GM19351 (cell line): ENCODE results near the gene LDHAL6A.
A peak's percentile ranks its signal among the peaks of the same experiment; 100 is the strongest.
"Not testable (repeated sequence)": the region's sequence is repeated elsewhere in the genome, so short reads cannot be mapped to it uniquely, and the experiment has no call there.

Experiments
- ATAC-seq: cut with Tn5 transposase; IDR thresholded peaks from one replicate; pipeline ENCODE4 v1.9.1; 2021; ENCODE audit warnings: mild to moderate bottlenecking, moderate library complexity; ENCODE audit not compliant: unreplicated experiment

The LDHAL6A gene

DNA sequence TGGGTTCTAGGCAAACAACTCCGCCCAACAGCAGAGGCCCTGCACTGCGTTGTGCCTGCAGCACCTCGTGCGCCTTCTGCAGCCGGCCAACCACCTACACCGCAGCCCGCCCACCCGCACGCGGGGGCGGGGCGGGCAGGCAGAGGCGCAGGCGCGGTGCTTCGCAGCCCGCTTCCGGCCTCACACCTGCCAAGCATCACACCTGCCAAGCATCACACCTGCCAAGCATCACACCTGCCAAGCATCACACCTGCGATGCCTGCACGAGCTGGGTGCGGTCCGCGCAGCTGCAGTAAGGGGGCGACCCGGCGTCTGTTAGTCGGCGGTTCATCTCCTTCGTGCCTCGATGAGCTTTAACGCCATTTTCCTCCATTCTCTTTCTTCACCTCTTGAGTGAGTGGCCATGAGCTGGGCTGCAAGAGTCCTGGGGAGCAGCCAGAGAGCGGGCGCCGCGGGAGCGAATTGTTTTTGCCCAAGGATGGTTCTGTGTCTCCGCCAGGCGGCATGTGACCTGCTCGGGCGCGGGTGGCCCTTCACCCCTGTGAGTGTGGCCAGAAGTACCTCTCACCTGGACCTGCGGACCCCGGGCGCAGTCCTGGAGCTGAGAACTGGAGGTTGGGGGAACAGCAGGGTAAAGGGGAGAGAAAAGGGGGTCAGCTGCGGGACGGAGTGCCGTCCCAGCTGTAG lies at the start of gene LDHAL6A:
Gene LDHAL6A, plus strand, starts transcription at position 171 of the 687 bp plus-strand sequence. CDS start 825 bp downstream, outside the sequence.
- ATAC-seq: no peak

DNA sequence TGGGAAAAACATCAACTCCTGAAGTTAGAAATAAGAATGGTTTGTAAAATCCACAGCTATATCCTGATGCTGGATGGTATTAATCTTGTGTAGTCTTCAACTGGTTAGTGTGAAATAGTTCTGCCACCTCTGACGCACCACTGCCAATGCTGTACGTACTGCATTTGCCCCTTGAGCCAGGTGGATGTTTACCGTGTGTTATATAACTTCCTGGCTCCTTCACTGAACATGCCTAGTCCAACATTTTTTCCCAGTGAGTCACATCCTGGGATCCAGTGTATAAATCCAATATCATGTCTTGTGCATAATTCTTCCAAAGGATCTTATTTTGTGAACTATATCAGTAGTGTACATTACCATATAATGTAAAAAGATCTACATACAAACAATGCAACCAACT lies 48.3 kb upstream of the LDHAL6A start:
- ATAC-seq: not testable (repeated sequence)

DNA sequence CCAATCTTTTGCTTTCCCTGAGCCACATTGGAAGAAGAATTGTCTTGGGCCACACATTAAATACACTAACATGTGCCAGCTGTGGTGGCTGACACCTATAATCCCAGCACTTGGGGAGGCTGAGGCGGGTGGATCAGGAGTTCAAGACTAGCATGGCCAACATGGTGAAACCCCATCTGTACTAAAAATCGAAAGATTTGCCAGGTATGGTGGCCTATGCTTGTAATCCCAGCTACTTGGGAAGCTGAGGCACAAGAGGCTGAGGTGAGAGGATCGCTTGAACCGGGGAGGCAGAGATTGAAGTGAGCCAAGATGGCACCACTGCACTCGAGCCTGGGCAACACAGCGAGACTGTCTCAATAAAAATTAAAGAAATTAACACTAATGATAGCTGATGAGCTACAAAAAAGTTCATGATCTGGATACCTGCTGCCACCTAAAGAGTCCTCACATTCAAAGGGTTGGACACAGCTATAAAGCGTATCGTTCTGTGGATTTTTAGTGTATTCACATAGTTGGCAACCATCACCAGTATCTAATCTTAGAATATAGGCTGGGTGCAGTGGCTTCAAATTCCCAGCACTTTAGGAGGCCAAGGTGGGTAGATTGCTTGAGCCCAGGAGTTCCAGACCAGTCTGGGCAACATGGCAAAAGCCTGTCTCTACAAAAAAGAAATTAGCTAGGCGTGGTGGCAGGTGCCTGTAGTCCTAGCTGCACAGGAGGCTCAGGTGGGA lies 46.9 kb upstream of the LDHAL6A start:
- ATAC-seq: no peak

DNA sequence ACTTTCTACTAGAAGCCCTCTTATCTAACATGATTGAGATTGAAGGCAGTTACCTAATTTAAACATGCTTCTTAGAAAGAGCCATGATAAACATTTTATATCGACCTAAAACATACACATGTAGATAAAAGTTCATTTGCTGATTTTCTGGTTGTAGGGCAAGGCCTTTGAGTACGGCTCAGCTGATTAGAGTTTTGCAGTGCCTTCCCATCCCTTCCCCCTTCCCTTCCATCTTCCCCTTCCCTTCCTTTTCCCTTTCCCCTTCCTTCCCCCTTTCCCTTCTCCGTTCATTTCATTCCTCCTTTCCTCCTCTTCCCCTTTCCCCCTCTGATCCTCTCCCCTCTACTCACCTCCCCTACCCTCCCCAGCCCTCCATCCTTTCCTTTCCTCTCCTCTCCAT lies 39.2 kb upstream of the LDHAL6A start:
- no peak for ATAC-seq

DNA sequence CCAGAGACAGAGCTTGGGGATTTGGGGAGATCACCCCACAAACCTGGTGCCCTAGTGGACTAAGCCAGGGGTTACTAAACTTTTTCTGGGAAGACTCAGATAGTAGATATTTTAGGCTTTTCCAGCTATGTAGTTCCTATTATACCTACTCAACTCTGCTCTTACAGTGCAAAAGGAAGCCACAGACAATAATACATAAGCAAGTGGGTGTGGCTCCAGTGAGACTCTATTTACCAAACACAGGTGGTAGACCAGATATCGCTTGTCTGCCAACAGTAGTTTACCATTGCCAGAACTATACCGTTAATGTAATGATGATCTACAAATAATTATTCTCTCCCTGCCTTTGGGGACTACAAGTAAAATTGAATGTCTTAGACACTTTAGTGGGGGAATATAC lies 36.6 kb upstream of the LDHAL6A start:
- ATAC-seq: no peak

DNA sequence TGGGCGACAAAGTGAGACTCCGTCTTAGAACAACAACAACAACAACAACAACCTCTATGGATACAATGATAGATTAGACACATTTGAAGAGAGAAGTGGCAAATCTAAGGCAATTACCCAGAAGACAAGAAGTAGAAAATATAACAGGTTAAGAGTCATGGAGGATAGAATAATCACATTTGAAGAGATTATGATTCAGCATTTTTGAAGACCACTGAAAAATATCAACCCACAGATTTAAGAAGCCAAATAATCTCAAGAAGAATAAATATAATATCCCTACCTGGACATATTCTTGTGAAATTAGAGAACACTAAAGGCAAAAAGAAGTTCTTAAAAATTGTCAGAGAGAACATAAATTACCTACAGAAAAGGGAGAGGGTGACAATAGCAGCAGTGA lies 35.6 kb upstream of the LDHAL6A start:
- no peak for ATAC-seq

DNA sequence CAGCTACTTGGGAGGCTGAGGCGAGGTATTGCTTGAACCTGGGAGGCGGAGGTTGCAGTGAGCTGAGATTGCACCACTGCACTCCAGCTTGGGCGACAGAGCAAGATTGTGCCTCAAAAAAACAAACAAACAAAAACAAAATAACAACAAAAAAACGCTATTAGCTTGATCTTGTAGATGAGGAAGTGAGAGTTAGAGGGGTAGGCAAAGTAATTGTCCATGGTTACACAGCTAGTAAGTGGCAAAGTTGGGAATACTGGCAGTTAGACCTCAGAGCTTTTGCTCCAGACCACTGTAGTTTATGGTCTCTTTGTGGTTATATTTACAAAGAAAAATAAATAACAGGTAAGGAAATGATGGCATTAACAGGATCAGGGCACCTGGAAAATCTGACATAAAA lies 28.4 kb upstream of the LDHAL6A start:
- ATAC-seq: no peak

DNA sequence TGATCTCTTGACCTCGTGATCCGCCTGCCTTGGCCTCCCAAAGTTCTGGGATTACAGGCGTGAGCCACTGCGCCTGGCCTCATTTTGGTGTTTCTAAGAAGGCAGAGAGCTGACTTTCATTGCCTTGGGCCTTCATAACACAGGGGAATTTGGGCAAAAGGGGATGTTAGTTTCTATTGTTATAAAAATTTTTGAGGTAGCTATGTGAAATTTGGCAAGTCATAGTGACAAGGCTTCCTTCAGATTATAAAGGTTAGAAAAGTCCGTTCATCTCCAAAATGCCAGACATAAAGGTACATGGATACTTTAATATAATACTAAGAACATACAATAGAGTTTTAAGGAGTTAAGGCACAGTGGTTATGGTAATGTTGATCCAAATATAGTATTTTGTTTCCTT lies 26.3 kb upstream of the LDHAL6A start:
- ATAC-seq: no peak

DNA sequence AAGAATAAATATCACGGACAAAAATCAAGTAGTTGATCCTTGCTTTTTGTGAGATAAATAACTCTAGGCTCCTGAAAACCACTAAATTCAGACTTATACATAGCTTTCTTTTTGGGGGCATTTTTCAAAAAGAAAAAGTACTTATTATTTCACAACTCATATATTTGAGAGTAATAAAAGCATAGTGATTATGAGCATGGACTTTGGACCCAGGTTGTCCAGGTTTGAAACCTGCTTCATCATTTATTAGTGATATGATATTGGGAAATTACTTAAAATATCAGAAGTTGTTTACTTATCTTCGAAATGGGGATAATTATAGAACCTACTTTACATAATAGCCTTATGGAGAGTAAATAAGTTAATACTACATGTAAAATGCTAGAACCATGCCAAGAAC lies 17.0 kb upstream of the LDHAL6A start:
- no peak for ATAC-seq

DNA sequence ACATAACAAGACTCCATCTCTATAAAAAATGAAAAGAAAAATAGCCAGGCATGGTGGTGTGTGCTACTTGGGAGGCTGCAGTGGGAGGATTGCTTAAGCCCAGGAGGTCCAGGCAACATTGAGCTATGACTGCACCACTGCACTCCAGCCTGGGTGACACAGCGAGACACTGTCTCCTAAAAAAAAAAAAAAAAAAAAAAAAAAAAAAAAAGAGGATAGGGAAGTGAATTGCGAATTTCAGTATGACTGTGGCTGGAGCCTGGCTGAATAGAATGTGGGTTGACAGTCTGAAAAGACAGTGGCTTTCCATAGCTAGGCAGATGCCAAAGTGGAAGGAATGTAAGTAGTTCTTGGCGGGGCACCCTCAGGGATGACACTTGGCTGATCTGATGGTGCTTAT lies 6.4 kb upstream of the LDHAL6A start:
- no peak for ATAC-seq

DNA sequence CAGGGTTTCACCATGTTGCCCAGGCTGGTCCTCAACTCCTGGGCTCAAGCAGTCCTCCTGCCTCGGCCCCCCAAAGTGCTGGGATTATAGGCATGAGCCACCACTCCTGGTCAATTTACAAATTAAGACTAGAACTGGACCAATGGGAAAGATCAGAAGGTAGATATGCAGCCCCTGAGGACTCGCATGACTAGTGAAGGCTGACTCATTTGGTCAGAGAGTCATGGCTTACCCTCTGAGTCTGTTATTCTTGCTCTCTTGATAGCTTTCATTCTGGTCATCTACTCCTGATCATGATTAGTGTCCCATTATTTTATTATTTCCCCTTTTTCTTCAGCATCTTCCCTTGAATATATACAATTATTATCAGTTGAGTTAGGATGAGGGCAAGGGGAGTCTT lies 2.7 kb upstream of the LDHAL6A start:
- no peak for ATAC-seq

DNA sequence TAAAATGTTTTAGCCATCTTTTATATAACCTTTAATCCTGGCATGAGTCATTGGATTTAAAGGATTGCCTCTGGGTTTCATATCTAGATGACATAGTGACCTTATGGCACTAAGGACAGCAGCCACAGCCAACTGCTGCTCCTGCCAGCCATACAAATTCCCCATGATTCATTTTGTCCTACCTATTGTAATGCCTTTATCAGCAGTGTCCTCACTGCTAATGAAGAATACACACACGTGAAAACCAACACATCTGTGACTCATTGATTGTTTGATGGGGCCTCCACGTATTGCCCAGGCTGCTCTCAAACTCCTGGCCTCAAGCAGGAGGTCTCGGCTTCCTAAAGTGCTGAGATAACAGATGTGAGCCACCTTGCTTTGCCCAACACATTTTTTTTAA lies 1.8 kb downstream of the LDHAL6A start:
- ATAC-seq: no peak

DNA sequence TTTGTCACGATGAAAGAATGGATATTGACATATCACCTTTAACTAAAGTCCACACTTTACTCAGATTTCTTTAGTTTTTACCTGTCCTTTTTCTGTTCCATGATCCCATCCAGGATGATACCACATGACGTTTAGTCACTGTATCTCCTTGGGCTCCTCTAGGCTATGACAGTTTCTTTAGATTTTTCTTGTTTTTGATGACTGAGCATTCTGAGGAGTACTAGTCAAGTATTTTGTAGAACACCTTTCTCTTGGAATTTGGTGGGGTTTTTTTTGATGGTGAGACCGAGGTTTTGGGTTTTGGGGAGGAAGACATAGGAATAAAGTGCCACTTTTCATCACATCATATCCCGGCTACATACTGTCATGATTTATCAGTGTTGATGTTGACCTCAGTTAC lies 4.0 kb downstream of the LDHAL6A start:
- ATAC-seq: no peak

DNA sequence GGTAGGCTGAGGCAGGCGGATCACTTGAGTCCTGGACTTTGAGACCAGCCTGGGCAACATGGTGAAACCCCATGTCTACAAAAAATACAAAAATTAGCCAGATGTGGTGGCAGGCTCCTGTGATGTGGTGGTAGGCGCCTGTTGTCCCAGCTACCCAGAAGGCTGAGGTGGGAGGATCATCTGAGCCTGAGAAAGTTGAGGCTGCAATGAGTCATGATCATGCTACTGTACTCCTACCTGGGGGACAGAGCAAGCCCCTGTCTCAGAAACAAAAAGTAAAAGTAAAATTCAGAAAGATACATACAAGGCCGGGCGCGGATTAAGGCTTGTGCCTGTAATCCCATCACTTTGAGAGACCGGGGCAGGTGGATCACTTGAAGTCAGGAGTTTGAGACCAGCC lies 6.3 kb downstream of the LDHAL6A start:
- no peak for ATAC-seq

DNA sequence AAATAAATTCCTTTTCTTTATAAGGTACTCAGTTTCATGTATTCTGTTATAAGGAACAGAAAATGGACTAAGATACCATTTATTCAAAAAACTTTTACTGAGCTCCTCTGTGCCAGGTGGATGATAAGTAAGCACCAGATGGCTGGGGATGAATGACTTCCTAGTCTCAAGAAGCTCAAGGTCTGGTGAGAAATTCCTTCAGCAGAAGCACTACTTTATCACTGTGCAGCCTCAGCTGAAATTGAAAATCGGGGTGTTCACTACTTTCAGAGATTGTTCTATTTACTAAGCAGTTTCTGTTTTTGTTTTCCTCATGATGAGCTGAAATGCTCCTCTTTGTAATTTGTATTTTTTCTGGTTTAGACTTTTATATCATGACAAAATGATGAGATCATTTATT lies 7.8 kb downstream of the LDHAL6A start:
- no peak for ATAC-seq

DNA sequence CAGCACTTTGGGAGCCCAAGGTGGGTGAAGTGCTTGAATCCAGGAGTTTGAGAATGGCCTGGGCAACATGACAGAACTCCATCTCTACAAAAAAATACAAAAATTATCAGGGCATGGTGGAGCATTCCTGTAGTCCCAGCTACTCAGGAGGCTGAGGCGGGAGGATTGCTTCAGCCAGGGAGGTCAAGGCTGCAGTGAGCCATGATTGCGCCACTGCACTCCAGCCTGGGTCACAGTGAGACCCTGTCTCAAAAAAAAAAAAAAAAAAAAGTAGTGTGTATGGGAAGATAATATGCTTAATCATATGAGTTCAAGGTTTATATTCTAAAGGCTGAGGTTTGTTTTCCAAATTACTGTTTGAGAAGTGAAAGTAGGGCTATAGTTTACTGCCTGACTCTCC lies 10.7 kb downstream of the LDHAL6A start:
- no peak for ATAC-seq

DNA sequence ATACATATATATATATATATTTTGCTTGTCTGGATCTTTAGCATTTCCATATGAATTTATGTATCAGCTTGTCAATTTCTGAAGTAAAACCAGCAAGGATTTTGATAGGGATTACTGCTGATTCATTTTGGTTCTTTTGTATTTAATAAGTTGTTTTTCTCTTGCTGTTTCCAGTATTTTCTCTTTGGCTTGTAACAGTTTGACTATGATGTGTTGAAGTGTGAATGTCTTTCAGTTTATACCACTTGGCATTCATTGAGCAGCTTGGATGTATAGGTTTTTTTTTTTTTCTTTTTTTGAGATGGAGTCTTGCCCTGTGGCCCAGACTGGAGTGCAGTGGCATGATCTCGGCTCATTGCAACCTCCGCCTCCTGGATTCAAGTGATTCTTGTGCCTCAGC lies 12.4 kb downstream of the LDHAL6A start:
- no peak for ATAC-seq

DNA sequence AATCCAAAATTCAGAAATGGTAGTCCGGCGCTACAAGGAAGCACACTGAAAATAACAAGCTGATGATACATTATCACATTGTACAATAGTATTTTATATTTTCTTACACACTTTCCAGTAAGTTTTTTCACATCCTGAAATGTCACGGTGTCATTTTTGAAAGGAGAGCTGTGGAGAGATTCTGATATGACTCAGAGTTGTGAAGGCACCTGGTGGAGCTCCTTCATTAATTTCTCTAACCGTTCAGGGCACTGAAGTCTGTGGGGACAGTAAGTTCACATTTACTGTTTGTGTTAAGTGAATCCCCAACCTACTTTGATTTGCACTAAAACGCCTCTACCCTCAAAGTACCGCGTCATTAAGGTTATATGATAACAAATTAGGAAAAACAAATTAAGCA lies 13.3 kb downstream of the LDHAL6A start:
- peak; percentile 66 for ATAC-seq

DNA sequence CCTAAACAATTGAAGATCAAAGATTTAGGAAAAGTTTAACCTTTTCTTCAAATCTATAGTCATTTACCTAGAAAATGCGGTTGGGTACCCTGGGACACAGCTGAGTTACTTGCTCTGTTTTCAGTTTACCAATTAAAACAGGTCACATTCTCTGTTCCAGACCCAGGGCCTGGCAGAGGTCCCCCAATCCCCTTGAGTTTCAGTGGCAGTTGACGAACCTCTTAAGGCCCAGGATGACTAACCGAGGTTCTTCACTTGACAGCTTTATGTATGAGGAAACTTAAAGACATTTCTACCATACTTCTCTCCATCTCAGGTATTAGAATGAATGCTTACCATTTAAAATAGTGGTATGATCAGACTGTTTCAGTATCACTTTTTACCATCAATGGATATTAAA lies 16.3 kb downstream of the LDHAL6A start:
- ATAC-seq: peak; percentile 61

DNA sequence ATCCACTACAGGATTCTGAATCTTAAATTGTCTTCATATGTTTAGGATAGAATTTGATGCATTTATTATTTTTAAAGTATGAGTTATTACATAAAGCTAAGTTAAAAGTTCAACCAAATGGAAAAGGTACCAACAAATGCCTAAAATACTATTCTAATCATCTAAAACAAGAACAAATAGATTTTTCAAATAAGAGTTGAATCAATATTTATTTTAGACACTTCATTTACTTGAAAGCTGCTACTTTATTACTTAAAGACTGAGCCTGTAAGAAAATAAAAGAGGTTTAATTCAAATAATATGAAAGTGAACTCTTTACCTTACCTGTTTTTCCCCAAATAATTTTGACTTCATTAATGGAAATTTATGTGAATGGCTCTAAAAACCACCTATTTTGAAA lies 16.9 kb downstream of the LDHAL6A start:
- ATAC-seq: no peak

DNA sequence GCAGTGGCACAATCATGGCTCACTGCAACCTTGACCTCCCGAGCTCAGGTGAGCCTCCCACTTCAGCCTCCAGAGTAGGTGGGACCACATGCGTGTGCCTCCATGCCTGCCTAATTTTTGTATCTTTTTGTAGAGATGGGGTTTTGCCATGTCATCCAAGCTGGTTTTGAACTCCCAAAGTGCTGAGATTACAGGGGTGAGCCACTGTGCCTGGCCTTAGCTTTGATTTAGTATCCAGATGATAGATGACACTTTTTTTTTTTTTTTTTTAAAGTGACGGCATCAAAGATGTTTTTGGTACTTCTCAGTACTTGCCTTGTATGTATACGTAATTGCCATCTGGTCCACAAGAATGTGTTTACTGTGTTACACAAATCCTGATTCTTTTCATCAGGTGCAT lies 23.4 kb downstream of the LDHAL6A start:
- ATAC-seq: no peak

DNA sequence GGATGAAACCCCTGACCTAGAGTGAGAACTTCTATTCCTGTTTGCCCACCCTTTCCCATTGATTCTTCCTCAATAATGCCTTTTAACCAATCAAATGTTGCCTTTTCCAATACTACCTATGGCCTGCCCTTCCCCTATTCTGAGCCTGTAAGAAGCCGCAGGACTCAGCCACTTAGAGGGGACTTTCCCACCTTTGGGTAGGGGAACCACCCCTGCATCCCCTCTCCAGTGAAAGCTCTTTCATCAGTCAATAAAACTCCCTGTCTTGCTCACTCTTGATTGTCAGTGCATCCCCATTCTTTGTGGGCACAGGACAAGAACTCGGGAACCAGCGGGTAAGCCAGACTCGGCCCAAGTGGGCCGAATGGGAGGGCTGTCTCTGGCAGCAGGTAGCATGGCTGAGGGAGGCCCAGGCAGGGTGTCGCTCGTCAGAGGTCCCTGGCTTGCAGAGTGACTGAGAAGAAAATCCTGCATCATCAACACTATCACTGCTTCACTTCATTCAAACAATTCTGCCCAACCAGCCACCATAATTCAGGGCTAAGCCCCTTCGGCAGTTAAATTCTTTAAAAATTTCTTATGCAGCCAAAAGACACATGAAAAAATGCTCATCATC lies 30.4 kb downstream of the LDHAL6A start:
- ATAC-seq: peak; percentile 51
